GM23338 (cell line): Measurements from ENCODE around the gene AGPAT4.

Experiments
- CREB1 ChIP-seq: fragments of 250-450 bp; sonication (Bioruptor Pico); IDR thresholded peaks from 2 replicates; pipeline ENCODE4 v1.5.0; 2020; ENCODE audit warnings: low read depth, mild to moderate bottlenecking, moderate library complexity
- EZH2 ChIP-seq: fragments of 200-600 bp; sonication (generic); IDR thresholded peaks from one replicate; pipeline ENCODE4 v1.8.0; 2017; ENCODE audit warnings: antibody characterized with exemption, mild to moderate bottlenecking, low read depth; ENCODE audit not compliant: unreplicated experiment
- ZNF114 ChIP-seq: fragments of 250-450 bp; sonication (Bioruptor Pico); IDR thresholded peaks from 2 replicates; pipeline ENCODE4 v1.5.0; 2020; ENCODE audit warnings: mild to moderate bottlenecking, moderate library complexity
- TF ChIP-seq, protein P1 (sequence below), 2 experiments: fragments of 200-600 bp in 1 of 2; sonication (generic) in 1 of 2; conservative IDR thresholded peaks; 2 replicates each; pipeline versions ENCODE4 v1.5.1 to v1.6.1; 2016 to 2017; ENCODE audit warnings: antibody characterized with exemption in 2 of 2, low read depth in 2 of 2, mild to moderate bottlenecking in 2 of 2, moderate library complexity in 1 of 2
- TF ChIP-seq, protein P2 (sequence below): IDR thresholded peaks from 2 replicates; pipeline ENCODE4 v1.6.1; 2016; ENCODE audit warnings: antibody characterized with exemption

DNA sequence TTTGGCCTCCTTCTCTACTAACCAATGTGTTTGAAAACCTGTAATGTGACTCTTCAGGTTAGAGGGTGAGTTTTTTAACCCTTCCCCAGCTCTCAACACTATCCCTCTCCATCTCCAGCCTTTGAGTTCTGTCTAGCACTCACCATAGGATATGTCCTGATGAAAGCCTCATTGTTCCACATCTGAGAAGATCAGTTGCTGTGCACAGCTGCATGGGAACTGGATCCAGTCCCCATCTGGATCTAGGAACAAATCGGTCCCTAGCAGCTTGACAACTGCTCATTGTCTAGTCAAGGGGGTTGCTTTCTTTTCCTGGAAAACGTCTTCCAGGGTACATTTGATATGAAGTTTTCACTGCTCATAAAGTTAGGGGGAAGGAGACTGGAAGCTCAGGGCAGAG is 45.4 kb upstream of the AGPAT4 start:
- TF ChIP-seq EZH2 = no peak
- TF ChIP-seq, protein P1, sequence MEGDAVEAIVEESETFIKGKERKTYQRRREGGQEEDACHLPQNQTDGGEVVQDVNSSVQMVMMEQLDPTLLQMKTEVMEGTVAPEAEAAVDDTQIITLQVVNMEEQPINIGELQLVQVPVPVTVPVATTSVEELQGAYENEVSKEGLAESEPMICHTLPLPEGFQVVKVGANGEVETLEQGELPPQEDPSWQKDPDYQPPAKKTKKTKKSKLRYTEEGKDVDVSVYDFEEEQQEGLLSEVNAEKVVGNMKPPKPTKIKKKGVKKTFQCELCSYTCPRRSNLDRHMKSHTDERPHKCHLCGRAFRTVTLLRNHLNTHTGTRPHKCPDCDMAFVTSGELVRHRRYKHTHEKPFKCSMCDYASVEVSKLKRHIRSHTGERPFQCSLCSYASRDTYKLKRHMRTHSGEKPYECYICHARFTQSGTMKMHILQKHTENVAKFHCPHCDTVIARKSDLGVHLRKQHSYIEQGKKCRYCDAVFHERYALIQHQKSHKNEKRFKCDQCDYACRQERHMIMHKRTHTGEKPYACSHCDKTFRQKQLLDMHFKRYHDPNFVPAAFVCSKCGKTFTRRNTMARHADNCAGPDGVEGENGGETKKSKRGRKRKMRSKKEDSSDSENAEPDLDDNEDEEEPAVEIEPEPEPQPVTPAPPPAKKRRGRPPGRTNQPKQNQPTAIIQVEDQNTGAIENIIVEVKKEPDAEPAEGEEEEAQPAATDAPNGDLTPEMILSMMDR (conservative IDR thresholded peaks at IDR 0.05; ENCODE audit: low read depth in 2 of 2) = no peak
- no peak for TF ChIP-seq CREB1 (CRISPR knock-in tag)
- TF ChIP-seq ZNF114 (CRISPR knock-in tag) = no peak
- TF ChIP-seq, protein P2, sequence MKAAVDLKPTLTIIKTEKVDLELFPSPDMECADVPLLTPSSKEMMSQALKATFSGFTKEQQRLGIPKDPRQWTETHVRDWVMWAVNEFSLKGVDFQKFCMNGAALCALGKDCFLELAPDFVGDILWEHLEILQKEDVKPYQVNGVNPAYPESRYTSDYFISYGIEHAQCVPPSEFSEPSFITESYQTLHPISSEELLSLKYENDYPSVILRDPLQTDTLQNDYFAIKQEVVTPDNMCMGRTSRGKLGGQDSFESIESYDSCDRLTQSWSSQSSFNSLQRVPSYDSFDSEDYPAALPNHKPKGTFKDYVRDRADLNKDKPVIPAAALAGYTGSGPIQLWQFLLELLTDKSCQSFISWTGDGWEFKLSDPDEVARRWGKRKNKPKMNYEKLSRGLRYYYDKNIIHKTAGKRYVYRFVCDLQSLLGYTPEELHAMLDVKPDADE = no peak
